HG03097 (cell line): ENCODE data around the gene NEK2.

Experiments
- ATAC-seq: cut with Tn5 transposase; IDR thresholded peaks from one replicate; pipeline ENCODE4 v1.9.1; 2021; ENCODE audit not compliant: unreplicated experiment, low FRiP score

Gene NEK2

GRCh38 chr1:211613108-211613947 is 62.1 kb downstream of the NEK2 start:
- ATAC-seq: no peak

GRCh38 chr1:211612786-211613107 is 62.7 kb downstream of the NEK2 start:
- no peak for ATAC-seq
